GM19372 (cell line): Measurements from ENCODE around the gene NOP58.
A peak's percentile ranks its signal among the peaks of the same experiment; 100 is the strongest.
"Not testable (repeated sequence)": the region's sequence is repeated elsewhere in the genome, so short reads cannot be mapped to it uniquely, and the experiment has no call there.

Experiments
- ATAC-seq: cut with Tn5 transposase; IDR thresholded peaks from one replicate; pipeline ENCODE4 v1.9.1; 2021; ENCODE audit warnings: mild to moderate bottlenecking, low read depth, moderate library complexity; ENCODE audit not compliant: unreplicated experiment

NOP58 gene

GRCh38 chr2:202265467-202266277 is at the start of gene NOP58:
NOP58 (plus strand) TSS chr2:202265763; CDS start chr2:202265942, 179 bp downstream.
- ATAC-seq, result peak; percentile 84

DNA sequence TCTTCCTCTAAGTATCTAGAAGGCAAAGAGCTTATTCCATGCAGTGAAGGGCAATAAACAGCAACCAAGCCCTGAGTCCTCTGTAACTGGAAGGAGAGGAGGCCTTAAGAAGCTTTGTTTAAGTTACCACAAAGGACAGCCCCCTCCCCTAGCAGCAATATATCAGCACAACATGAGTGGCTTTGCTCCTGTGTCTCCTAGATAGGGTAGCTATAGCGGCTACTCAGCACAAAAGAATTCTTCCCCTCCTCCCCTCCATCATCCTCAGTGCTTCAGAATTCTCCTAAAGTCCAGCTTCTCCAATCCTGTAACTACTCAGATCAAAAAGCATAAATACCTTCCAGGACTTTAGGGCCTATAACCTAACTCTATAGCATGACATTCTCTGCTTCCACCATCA is 43.7 kb upstream of the NOP58 start:
- ATAC-seq, result no peak

GRCh38 chr2:202237787-202238233 is 27.8 kb upstream of the NOP58 start:
- ATAC-seq, result peak; percentile 26

DNA sequence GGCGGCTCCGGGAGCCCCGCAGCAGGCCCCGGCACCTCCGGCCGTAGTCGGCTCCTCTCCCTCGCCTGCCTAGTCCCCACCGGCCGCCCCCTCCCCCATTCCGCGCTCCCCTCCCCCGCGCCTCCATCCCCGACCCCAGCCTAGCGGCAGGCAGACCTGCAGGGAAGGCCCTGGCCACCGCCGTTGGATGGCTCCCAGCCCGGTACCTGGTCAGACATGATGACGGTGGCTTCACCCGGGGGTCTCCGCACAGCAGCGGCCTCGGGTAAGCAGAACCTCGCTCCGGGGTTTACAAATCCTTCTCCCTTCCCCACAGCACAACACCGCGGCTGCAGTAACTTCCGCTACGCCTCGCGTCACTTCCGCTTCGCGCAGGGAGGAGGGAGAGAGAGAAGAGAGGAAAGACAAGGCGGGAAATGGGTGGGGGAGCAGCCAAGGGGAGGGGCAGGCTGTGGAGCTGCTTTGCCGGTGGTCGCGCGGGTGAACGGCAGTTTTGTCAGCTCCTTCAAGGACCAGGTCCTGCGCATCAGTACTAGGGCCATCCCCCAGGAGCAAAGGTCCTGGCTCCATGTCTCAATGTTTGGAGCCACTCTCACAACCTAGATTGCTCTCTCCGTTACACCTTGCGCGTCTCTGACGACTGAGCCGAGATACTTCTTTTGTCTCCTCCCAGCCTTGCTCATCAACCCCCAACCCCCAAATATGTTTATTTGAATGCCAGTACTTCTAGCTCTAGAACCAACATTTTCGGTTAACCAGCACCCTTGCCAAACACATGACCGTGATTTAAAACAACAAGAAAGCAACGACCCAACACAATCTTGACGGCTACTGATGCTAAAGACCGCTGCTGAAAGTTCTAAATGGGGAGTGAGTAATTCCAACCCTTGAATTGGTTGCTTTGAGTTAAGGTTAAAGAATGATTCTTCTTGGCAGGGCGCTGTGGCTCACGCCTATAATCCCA is 27.0 kb upstream of the NOP58 start, which contains the start of gene SUMO1:
Gene SUMO1, minus strand, starts transcription at position 364 of the 964 bp plus-strand sequence. Its CDS starts 146 bp downstream, at position 218.
- peak; percentile 93 for ATAC-seq

GRCh38 chr2:202247710-202248109 is 17.9 kb upstream of the NOP58 start:
- ATAC-seq, result not testable (repeated sequence)

DNA sequence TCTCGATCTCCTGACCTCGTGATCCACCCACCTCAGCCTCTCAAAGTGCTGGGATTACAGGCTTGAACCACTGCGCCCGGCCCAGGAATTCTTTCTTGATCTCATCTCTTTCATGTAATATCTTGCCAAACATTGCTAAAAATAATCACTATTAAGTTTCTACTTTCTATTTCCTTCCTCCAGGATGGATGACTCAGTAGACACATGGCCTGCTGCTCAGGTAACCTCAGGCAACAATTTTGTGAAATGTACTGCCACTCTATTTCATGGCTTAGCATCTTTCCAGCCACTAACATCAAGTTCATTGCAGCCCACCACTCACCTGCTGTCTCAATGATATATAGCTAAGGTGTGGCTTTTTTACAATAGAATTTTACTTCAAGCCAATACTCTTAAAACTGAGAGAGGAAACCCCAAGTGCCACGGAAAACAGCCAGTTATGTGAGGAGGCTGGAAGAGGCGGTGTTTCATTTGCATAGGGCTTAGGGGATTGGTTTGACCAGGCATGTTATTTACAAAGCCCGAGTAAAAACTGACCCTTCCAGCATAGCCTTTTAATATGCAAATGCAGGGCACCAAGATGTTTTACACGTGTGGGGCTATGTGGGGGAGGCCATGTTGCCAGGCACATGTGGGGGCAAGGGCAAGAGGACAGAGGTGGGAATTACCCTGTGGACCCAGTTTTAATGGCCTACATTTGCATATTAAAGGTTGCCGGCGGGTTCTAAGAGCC is 15.9 kb upstream of the NOP58 start:
- ATAC-seq, result no peak

DNA sequence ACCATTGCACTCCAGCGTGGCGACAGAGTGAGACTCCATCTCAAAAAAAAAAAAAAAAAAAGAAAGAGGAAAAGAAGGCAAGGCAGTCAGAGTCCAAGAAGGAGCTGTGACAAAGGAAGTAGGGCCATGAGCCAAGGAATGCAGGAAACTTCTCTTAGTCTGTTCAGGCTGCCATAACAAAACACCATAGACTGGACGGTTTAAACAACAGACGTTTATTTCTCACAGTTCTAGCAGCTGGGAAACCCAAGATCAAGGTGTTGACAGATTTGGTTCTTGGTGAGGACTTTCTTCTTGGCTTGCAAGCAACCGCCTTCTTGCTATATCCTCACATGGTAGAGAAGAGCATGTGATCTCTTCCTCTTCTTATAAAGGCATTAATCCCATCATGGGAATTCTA is 14.1 kb upstream of the NOP58 start:
- no peak for ATAC-seq

DNA sequence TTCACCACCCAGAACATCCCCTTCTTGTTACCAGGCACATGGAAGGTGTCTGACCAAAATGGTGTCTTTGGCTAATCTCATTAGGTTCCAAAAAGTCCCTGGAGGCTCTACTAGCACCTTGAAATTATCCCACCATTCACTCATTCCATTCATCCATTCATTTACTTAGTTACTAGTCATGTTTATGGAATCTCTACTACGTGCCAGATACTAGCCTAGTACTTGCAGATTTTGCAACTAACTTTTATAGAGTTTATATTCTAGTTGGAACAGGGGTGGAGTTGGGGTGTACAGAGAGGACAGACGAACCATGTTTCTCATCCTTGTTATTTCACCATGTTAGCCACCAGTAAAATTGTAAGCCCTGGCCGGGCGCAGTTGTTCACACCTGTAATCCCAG is 4.0 kb upstream of the NOP58 start:
- no peak for ATAC-seq

- ATAC-seq, result no peak
These were observed 1.9 kb downstream of the NOP58 start for GRCh38 chr2:202267495-202267894.

- no peak for ATAC-seq
These were observed 4.0 kb downstream of the NOP58 start for GRCh38 chr2:202269585-202269984.

DNA sequence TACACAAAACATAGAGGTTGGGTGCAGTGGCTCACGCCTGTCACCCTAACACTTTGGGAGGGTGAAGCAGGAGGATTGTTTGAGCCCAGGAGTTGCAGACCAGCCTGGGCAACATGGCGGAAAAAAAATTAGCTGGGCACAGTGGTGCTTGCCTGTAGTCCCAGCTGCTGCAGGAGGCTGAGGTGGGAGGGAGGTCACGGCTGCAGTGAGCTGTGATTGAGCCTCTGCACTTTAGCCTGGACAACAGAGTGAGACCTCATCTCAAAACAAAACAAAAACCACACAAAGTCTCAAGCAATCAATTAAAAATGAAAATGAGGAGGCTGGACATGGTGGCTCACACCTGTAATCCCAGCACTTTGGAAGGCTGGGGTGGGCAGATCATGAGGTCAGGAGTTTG is 4.9 kb downstream of the NOP58 start:
- no peak for ATAC-seq

- not testable (repeated sequence) for ATAC-seq
These were observed 10.6 kb downstream of the NOP58 start for GRCh38 chr2:202276078-202276720.

DNA sequence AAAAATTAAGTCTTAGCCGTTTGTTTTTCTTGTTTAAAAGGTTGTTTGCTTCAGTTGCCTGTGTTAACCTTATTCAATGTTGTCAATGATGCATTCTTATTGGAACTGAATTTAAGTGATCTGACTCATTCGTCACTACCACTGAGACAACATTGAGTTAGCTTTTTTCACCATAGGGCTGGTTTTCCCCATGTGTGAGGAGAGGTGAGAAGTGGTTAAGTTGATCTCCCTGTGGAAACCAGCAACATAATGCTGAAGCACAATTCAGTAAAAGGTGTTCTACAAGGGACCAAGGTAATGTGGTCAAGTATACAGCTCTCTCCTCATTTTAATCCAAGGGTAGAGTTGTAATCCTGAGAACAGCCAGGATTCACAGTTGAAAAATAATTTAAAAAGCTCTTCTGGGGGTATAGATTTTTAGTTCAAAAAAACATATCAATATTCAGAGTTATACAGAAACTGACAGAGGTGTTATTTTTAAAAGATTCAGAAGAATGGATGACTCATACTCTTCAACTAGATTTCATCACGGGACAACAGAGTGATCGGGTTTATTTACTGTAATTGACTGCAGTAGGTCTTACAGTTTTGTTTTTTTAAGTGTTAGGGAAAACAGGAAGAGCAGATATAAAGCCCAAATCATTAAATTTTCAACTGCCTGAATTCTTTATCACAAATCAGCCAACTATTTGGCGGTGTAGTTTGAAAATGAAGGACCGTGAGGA is 12.6 kb downstream of the NOP58 start:
- no peak for ATAC-seq

DNA sequence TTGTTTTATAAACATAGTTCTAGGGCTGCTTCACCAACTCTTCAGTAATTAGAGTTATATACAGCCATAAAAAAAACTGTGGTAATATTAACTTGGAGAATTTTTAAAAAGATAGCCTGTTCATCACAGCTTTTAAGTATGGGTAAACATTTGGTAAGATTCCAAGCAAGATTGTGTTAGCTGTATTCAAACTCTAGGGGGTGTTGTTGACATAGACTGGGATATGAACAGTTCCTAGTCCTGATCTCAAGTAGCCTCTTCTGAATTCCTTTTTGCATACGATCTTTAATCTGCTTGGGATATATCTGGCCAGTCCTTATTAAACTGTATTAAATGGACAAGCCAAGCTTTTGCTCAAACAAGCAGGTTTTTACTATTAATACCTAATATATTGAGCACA is 13.4 kb downstream of the NOP58 start:
- no peak for ATAC-seq

GRCh38 chr2:202286595-202286994 is 21.0 kb downstream of the NOP58 start:
- no peak for ATAC-seq

- no peak for ATAC-seq
These were observed 24.0 kb downstream of the NOP58 start for GRCh38 chr2:202289394-202290204.

DNA sequence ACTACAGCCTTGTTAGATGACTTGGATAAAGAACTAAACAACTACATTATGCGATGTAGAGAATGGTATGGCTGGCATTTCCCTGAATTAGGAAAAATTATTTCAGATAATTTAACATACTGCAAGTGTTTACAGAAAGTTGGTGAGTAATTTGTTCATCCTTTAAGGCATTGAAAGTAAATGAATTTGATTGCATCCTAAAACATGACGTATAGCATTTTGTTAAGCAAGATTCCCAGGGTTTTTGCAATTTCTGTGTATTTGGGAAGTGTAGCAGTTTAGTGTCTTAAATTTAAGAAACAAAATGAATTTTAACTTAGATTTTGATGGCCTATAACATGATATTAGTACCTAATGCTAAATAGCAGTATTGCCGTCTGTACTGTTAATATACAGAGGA is 24.8 kb downstream of the NOP58 start:
- no peak for ATAC-seq

DNA sequence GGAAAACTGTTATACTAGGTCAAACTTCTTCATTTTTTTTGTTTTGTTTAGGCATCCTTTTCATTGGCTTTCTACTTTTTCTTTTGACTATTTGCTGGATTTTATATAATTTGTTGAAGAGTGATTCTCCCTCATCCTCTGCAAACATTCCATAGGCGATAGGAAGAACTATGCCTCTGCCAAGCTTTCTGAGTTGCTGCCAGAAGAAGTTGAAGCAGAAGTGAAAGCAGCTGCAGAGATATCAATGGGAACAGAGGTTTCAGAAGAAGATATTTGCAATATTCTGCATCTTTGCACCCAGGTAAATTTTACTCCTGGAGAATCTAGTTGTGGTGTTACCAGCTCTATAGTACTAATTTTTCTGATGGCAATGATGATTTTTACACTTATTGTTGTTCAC is 25.4 kb downstream of the NOP58 start:
- no peak for ATAC-seq

DNA sequence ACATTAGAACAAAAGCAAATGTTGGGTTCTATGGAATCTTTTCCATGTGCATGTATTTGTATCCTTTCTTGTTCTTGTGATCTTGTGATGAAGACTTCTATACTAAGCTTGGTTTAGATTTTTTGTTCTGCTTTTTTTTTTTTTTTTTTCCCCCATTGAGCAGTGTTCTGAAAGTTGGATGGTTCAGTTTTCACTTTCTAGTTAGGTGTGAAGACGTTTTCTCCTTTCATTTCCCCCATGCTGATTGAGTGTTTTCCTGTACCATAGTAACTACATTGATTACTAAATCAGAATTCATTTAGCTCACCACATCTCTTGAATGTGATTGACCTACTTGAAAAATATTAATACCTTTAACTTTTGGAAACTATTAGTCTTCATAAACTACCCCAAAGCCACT is 34.1 kb downstream of the NOP58 start:
- no peak for ATAC-seq
